HG03354 (cell line): ENCODE results near the gene IQGAP3.
"Not testable (repeated sequence)": the region's sequence is repeated elsewhere in the genome, so short reads cannot be mapped to it uniquely, and the experiment has no call there.

ENCODE experiments used
- ATAC-seq: cut with Tn5 transposase; IDR thresholded peaks from one replicate; pipeline ENCODE4 v1.9.1; 2021; ENCODE audit warnings: mild to moderate bottlenecking; ENCODE audit not compliant: unreplicated experiment, poor library complexity, severe bottlenecking

Gene IQGAP3

DNA sequence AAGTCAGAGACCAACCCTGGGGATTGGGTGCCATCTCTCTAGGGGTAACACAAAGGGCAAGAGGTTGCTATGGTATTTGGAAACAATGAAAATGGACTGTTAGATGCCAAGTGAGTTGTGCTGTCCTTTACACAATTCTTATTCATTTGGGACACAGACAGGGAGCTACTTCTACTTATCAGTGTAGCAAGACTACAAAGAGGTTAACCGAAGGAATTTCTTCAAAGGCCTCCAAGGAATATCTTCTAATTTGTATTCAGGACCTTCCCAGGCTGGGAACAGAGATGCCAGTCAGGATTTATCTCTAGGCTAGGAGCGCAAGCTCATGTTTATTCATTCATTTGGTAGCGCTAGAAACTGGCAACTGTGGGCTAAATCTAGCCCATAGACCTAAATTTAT lies 21.8 kb upstream of the IQGAP3 start:
- no peak for ATAC-seq

GRCh38 chr1:156593661-156593989 lies 21.3 kb upstream of the IQGAP3 start:
- no peak for ATAC-seq

DNA sequence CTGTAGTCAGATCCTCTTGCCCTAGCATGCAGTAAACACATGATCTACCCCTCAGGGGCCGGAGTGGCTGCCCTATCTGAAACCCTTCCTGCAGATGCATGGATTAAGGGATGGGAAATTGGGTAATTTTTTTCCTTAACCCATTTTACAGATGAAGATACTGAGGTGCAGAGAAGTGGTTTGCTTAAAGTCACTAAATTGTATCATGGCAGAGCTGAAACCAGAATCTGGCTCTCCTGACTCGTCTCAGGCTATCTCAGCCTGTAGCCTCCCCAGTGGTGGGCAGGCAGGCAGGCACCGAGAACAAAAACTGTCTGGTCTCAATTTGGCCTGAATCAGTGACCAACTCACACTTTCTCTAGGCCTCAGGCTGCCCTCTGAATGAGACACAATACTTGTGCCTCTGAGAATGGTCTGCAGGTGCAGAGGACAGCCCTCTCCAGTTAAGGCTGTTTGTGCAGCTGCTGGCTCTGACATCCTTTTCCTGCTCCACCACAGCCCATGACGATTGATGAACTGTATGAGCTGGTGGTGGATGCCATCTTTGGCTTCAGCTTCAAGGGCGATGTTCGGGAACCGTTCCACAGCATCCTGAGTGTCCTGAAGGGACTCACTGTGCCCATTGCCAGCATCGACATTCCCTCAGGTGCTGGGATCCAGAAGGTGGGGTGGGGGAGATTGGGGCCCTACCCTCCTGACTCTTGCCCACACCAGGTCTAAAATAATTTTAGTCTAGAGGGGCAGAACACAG lies 20.7 kb upstream of the IQGAP3 start:
- no peak for ATAC-seq

DNA sequence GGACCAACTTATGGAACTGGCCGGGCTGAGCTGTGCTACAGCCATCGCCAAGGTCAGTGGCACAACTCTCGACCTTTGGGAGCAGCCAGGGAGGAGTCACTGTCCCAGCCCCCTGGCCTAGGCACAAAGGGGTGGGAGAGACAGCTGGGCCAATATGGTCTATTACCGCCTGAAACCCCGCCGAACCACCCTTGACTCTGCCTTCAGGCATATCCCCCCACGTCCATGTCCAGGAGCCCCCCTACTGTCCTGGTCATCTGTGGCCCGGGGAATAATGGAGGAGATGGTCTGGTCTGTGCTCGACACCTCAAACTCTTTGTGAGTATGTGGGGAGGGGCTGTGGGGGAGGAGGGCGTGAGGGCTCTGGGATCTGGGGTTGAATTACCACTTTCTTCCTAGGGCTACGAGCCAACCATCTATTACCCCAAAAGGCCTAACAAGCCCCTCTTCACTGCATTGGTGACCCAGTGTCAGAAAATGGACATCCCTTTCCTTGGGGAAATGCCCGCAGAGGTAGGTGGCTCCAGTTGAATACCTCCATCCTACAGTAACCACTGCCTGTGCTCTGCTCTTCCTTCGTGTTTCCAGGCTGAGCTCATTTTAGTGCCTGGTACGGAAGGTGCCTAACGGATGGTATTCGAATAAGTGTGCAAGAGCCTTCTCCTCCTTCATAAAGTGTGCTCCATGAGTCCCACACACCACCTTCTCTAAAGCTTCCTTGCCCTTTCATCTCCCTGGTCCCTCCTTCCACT lies 20.0 kb upstream of the IQGAP3 start:
- no peak for ATAC-seq

DNA sequence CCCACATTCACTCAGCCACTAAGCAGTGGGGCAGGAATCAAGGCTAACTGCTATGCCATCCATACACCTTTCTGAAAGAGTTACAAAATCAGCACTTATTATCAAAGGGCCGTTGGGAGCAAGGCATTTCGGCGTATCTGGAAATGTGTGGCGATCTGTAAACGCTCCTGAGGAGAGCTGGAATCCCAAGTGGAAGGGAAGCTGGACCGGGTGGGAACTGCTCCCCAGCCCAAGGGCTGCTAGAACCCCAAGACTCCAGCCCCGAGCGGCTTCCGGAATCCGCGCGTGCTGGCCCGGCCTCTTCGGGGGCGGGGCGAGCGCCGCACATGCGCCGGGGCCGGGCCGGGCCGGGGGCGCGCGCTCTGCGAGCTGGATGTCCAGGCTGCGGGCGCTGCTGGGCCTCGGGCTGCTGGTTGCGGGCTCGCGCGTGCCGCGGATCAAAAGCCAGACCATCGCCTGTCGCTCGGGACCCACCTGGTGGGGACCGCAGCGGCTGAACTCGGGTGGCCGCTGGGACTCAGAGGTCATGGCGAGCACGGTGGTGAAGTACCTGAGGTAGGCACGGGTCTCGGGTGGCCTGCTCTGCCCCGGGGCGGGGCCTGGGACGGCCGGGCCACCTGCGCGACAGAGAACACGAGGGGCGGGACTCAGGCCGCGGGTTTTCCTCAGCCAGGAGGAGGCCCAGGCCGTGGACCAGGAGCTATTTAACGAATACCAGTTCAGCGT lies 19.2 kb upstream of the IQGAP3 start, which contains the start of gene NAXE:
Gene NAXE (plus strand): TSS at position 345 of the 726 bp plus-strand sequence. CDS start 29 bp downstream, at position 374.
- peak; percentile 86 for ATAC-seq

DNA sequence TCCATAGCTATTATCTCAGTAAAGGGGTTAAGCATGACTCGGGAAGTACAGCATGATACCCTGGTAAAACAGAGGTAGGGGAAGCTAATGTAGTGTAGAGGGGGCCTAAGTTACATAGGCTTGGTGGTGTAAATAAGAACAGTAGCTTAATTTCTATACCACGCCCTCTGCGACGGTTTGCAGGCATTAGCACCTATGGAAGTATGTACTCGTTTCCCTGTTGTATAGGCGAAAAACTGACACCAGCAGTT lies 18.7 kb upstream of the IQGAP3 start:
- no peak for ATAC-seq

GRCh38 chr1:156590326-156591180 lies 18.2 kb upstream of the IQGAP3 start:
- no peak for ATAC-seq

DNA sequence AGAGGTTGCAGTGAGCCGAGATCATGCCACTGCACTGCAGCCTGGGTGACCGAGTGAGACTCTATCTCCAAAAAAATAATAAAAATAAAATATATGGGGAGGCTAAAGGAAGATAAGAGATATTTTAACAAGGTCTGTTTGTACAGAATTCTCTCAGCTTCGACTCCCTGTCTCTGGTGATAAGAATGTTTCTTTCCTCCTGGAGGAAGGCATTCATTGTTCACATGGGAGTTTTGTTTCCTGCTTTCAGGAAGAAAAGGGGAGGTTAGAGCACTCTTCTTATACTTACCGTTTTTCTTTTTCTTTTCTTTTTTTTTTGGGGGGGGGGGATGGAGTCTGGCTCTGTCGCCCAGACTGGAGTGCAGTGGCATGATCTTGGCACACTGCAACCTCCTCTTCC lies 17.2 kb upstream of the IQGAP3 start:
- ATAC-seq: no peak

DNA sequence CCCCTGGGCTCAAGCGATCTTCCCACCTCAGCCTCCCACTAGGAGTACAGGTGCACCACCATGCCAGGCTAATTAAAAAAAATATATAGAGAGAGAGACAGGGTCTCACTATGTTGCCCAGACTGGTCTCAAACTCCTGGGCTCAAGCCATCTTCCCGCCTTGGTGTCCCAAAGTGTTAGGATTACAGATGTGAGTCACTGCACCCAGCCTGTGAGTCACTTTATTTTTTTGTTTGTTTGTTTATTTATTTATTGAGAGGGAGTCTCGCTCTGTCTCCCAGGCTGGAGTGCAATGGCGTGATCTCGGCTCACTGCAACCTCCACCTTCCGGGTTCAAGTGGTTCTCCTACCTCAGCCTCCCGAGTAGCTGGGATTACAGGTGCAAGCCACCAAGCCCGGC lies 15.6 kb upstream of the IQGAP3 start:
- not testable (repeated sequence) for ATAC-seq

- ATAC-seq: no peak
Measured at GRCh38 chr1:156586892-156587477, 14.6 kb upstream of the IQGAP3 start.

GRCh38 chr1:156586323-156586722 lies 14.0 kb upstream of the IQGAP3 start:
- ATAC-seq: no peak

DNA sequence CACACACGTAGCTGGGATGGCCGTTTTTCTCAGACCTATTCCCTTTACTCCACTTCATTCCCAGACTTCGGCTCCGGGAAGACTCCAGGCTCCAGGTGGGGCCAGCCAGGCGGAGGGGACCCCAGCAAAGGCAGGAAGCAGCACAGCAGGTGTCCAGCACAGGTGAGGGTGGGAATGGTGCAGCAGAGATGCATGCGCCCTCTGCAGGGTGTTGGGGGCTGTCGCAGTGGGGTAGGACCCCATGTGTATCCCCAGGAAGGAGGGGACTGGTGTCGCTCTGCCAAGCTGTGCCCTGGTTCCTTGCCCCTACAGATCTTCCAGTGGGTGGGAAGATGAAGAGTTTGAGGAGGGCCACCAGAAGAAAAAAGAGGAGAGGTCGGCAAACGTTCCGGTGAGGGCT lies 12.4 kb upstream of the IQGAP3 start:
- no peak for ATAC-seq

DNA sequence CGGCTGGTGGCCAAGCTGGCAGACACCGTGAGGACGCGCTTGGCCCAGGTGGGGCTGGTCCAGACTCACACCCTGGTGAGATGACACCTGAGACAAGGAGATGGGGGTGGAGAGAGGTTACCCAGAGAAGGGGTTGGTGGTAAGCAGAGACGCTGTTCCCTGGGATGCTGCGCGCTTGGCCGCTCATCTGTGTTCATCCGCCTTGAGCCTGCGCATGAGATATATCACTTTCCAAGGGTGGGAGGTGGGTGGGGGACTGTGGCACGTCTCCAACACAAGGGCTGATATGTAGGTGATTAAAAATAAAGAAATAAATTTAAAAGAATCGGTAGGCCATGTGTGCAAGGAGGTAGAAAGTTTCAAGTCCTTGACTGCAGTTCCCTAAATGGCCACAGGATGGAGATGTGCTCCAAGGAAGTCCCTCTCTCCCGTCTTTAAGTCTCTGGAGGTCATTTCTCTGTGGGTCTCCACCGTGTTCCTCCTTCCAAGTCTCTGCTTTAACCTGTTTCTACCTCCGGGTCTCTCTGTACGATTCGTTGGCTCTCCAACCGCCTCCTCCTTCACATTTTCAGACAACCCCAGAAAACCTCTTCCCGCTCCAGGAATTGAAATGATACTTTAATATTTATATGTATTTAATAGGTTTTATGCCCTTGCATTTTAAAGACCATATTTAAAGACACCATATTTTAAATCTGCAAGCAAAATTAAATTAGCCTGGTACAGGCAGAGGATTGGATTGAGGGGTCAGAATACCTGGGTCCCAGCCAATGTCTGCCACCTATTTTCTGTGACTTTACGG lies 11.7 kb upstream of the IQGAP3 start:
- no peak for ATAC-seq

GRCh38 chr1:156582388-156583017 lies 10.1 kb upstream of the IQGAP3 start:
- ATAC-seq: no peak

GRCh38 chr1:156581661-156582387 lies 9.5 kb upstream of the IQGAP3 start:
- ATAC-seq: no peak

DNA sequence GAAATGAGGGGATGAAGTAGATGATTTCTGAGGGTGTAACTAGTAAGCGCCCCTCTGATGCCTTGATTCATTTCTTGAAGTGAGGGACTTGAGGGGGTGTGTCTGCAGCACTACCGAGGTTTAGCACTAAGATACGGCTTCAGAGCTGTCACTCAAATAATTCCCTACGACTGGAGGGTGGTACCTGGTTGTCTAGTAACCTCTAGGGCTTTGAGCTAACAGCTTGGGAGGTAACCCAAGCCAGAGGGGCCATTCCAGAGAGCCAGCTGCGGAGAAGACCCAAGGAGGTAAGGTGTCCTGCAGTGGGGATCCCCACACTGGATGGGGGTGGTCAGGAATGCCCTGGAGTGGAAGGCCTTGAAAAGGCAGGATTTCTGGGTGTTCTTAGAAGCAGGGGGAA lies 7.1 kb upstream of the IQGAP3 start, which contains the start of gene TTC24:
Gene TTC24 (plus strand): TSS at position 252 of the 400 bp plus-strand sequence. CDS start 1,642 bp downstream, outside the sequence.
- ATAC-seq: no peak

DNA sequence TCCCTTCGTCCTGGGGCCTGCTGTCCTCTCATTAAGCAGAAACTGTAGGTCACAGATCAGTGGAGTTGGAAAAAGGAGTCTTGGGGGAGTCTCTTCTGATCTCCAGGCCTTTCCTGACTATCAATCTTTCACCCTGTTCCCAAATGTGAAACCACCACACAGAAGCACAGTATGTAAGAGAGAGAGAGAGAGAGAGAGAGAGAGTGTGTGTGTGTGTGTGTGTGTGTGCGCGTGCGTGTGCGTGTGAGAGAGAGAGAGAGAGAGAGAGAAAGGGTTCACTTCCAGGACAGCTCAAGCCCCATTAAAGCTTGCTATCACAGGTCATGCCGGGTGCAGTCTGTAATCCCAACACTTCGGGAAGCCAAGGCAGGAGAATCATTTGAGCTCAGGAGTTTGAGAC lies 5.7 kb upstream of the IQGAP3 start:
- no peak for ATAC-seq

GRCh38 chr1:156577550-156577949 lies 5.2 kb upstream of the IQGAP3 start:
- no peak for ATAC-seq
